Mesenchymal stem cell (in vitro differentiated cells and primary cell): ENCODE measurements around the gene NPAS2.

Experiments used
- DNase-seq: peaks from one replicate; pipeline ENCODE4 v3.0.0-alpha.2; 2013
- H2AFZ ChIP-seq: one replicate; pipeline ENCODE4 v1.6.1; 2013; ENCODE audit warnings: low read depth, mild to moderate bottlenecking, control low read depth, inconsistent platforms, low read length, moderate library complexity
- H2AK5ac ChIP-seq: 2 replicates; pipeline ENCODE4 v1.6.1; 2013; ENCODE audit warnings: low read length, moderate library complexity, mild to moderate bottlenecking, inconsistent platforms; ENCODE audit not compliant: severe bottlenecking
- H2BK120ac ChIP-seq: one replicate; pipeline ENCODE4 v1.6.1; 2013; ENCODE audit warnings: low read depth, mild to moderate bottlenecking, inconsistent platforms, low read length, moderate library complexity
- H2BK12ac ChIP-seq, 2 experiments: one replicate each; pipeline ENCODE4 v1.6.1; 2013; ENCODE audit warnings: inconsistent platforms in 2 of 2, low read length in 2 of 2, mild to moderate bottlenecking in 2 of 2, moderate library complexity in 2 of 2, control low read depth in 1 of 2
- H2BK15ac ChIP-seq: one replicate; pipeline ENCODE4 v1.6.1; 2013; ENCODE audit warnings: mild to moderate bottlenecking, low read depth, inconsistent platforms; ENCODE audit not compliant: poor library complexity, severe bottlenecking
- H2BK5ac ChIP-seq: 2 replicates; pipeline ENCODE4 v1.6.1; 2013; ENCODE audit warnings: low read depth, mild to moderate bottlenecking, low read length, control low read depth, inconsistent platforms; ENCODE audit not compliant: poor library complexity, severe bottlenecking
- H3K14ac ChIP-seq, 2 experiments: one replicate each; pipeline ENCODE4 v1.6.1; 2013; ENCODE audit warnings: inconsistent platforms in 2 of 2, low read length in 2 of 2, control low read depth in 1 of 2, mild to moderate bottlenecking in 1 of 2, moderate library complexity in 1 of 2
- H3K18ac ChIP-seq, 2 experiments: one replicate each; pipeline ENCODE4 v1.6.1; 2013; ENCODE audit warnings: inconsistent platforms in 2 of 2, low read length in 2 of 2, control low read depth in 1 of 2, low read depth in 1 of 2, mild to moderate bottlenecking in 1 of 2
- H3K23ac ChIP-seq, 2 experiments: one replicate each; pipeline ENCODE4 v1.6.1; 2013; ENCODE audit warnings: inconsistent platforms in 2 of 2, low read length in 2 of 2, mild to moderate bottlenecking in 2 of 2, moderate library complexity in 2 of 2, control low read depth in 1 of 2
- H3K27ac ChIP-seq: 2 replicates; pipeline ENCODE4 v1.5.1; 2013; ENCODE audit warnings: mild to moderate bottlenecking, moderate library complexity, low read length, control low read depth, inconsistent platforms; ENCODE audit not compliant: poor library complexity, severe bottlenecking
- H3K27me3 ChIP-seq, 2 experiments: 2 replicates each; pipeline versions ENCODE4 v1.6.1 to v1.7.0; 2013; ENCODE audit warnings: low read length in 2 of 2, mild to moderate bottlenecking in 2 of 2, moderate library complexity in 2 of 2, control low read depth in 1 of 2, inconsistent platforms in 1 of 2; ENCODE audit not compliant: control insufficient read depth in 1 of 2, insufficient read depth in 1 of 2
- H3K36me3 ChIP-seq, 2 experiments: 2 replicates each; pipeline versions ENCODE4 v1.6.1 to v1.7.0; 2013; ENCODE audit warnings: low read length in 2 of 2, control low read depth in 1 of 2, inconsistent platforms in 1 of 2, low read depth in 1 of 2, mild to moderate bottlenecking in 1 of 2; ENCODE audit not compliant: insufficient read depth in 2 of 2, control insufficient read depth in 1 of 2
- H3K4ac ChIP-seq, 2 experiments: one replicate each; pipeline ENCODE4 v1.6.1; 2013; ENCODE audit warnings: inconsistent platforms in 2 of 2, low read length in 2 of 2, mild to moderate bottlenecking in 2 of 2, moderate library complexity in 2 of 2, control low read depth in 1 of 2, low read depth in 1 of 2
- H3K4me1 ChIP-seq: 2 replicates; pipeline ENCODE4 v1.6.1; 2013; ENCODE audit warnings: low read depth, low read length, control low read depth; ENCODE audit not compliant: control insufficient read depth, insufficient read depth
- H3K4me2 ChIP-seq: 2 replicates; pipeline ENCODE4 v1.6.1; 2013; ENCODE audit warnings: low read length, mild to moderate bottlenecking, inconsistent platforms; ENCODE audit not compliant: poor library complexity, severe bottlenecking
- H3K4me3 ChIP-seq, 2 experiments: 2 replicates each; pipeline versions ENCODE4 v1.5.1 to v1.7.0; 2013; ENCODE audit warnings: low read length in 2 of 2, mild to moderate bottlenecking in 2 of 2, control low read depth in 1 of 2, low read depth in 1 of 2; ENCODE audit not compliant: insufficient read depth in 1 of 2
- H3K79me1 ChIP-seq: replicated peaks from 2 replicates; pipeline ENCODE4 v1.6.1; 2013; ENCODE audit warnings: mild to moderate bottlenecking, control low read depth, low read length, inconsistent platforms; ENCODE audit not compliant: poor library complexity, severe bottlenecking
- H3K9ac ChIP-seq: 2 replicates; pipeline ENCODE4 v1.7.0; 2013; ENCODE audit warnings: mild to moderate bottlenecking, low read length, moderate library complexity
- H3K9me3 ChIP-seq: 2 replicates; pipeline ENCODE4 v1.7.0; 2013; ENCODE audit warnings: mild to moderate bottlenecking, low read length; ENCODE audit not compliant: control insufficient read depth
- H4K8ac ChIP-seq: one replicate; pipeline ENCODE4 v1.6.1; 2013; ENCODE audit warnings: inconsistent platforms, mild to moderate bottlenecking, low read length, moderate library complexity
- H4K91ac ChIP-seq: one replicate; pipeline ENCODE4 v1.6.1; 2013; ENCODE audit warnings: mild to moderate bottlenecking, low read length, inconsistent platforms
- WGBS: methylation state at CpG from one replicate; pipeline ENCODE4 v1.1.7; 2013; ENCODE audit warnings: mixed read lengths; 5-methylcytosine and 5-hydroxymethylcytosine counted together

The NPAS2 gene

DNA sequence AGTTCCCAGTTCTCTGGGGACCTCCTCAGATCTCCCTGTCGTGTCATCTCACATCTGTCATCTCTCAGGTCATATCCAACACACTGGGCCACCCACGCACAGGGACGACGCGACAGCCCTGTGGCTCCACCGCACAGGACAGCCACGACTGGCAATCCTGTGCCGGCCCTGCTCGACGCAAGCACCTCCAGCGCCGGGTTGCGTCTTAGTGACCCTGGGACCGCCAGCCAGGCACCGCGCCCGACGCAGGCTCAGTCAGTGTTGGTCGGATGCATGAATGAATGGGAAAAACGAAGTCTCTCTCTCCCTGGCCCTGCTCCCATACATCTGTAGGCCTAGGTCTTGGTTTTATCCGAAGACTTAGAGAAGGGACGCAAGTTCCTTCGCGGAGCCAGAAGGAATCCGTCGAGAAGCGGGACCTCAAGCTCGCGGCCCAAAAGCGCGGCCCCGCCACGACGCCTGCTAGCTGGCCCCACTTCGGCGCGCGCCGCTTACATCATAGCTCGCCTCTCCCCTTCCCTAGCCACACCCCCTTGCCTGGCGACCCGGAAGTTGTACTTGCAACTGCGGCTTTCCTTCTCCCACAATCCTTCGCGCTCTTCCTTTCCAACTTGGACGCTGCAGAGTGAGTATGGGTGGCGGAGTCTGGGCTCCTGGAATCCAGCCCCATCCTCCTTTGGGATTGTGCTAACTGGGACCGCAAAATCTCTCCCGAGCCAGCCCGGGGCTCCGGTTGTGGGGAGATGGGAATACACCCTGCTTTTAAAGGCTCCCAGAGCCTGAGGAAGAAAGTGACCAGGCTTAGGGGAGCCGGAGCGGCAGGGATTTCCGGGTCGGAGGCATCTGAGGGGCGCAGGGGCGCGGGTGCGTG, 182.0 kb downstream of the NPAS2 start, which contains the start of gene RPL31:
RPL31 (plus strand) TSS at position 599 of the 871 bp plus-strand sequence. CDS start 413 bp downstream, outside the sequence.
- DNase-seq, result peak; percentile 97
- H3K4ac ChIP-seq, result peak within 1 kb of the TSS; percentile 57 to 96
- peak within 1 kb of the TSS; percentile 9 to 29 for H2BK12ac ChIP-seq
- peak within 1 kb of the TSS; percentile 100 for H4K8ac ChIP-seq
- peak within 1 kb of the TSS; percentile 54 for H2BK120ac ChIP-seq
- H3K18ac ChIP-seq, result peak within 1 kb of the TSS; percentile 93 to 98
- H3K79me1 ChIP-seq, result peaks cover 4% of the 10 kb centered on the region
- peak within 1 kb of the TSS; percentile 92 for H4K91ac ChIP-seq
- H3K27me3 ChIP-seq, result no peaks in the 10 kb centered on the region
- H2BK15ac ChIP-seq, result peak within 1 kb of the TSS; percentile 55
- peak within 1 kb of the TSS; percentile 95 for H3K27ac ChIP-seq
- peak within 1 kb of the TSS; percentile 89 for H2BK5ac ChIP-seq
- no peaks in the 10 kb centered on the region for H3K9me3 ChIP-seq
- peak within 1 kb of the TSS; percentile 50 for H2AK5ac ChIP-seq
- H3K9ac ChIP-seq, result peak within 1 kb of the TSS; percentile 99
- 6% methylated on average over 48 of the region's 59 CpGs for WGBS
- H2AFZ ChIP-seq, result peak within 1 kb of the TSS; percentile 97
- peaks cover 14 to 38% of the 10 kb centered on the region in 2 experiments for H3K36me3 ChIP-seq
- peak within 1 kb of the TSS; percentile 45 to 81 for H3K23ac ChIP-seq
- peak within 1 kb of the TSS; percentile 84 to 98 for H3K4me3 ChIP-seq
- H3K4me1 ChIP-seq, result peaks cover 16% of the 10 kb centered on the region
- peak within 1 kb of the TSS; percentile 46 to 77 for H3K14ac ChIP-seq
- peak within 1 kb of the TSS; percentile 63 for H3K4me2 ChIP-seq

DNA sequence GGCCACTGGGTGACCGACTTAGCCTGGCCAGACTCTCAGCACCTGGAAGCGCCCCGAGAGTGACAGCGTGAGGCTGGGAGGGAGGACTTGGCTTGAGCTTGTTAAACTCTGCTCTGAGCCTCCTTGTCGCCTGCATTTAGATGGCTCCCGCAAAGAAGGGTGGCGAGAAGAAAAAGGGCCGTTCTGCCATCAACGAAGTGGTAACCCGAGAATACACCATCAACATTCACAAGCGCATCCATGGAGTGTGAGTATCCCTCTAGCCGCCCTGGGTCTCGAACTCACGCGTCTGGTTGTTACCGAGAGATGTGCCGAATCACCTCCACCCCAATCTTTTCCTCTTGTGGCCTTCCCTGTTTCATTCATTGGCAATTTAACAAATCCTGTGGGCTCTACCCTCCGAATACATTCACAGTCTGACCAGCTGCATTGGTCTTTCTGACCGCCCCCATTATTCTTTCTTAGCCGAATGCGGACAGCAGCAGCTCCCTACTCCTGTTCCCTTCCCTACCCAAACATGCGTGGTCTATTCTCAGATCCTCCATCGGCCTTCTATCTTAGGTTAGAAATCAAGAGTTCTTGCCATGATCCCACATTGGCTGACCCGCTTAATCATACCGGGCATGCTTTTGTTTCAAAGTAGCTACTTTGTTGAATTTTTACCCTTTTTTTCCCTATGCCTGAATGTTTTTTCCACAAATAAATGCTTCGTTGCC, 182.8 kb downstream of the NPAS2 start:
- Histone ChIP-seq H2BK15ac (no peak overlapping the region), H3K9me3 (no peaks in the 10 kb centered on the region), H3K79me1 (peaks cover 4% of the 10 kb centered on the region), H3K4me1 (peaks cover 17% of the 10 kb centered on the region), H2BK120ac (peak overlapping the region; percentile 54), H3K4me3 (peak overlapping the region; percentile 84 to 98), H3K9ac (peak overlapping the region; percentile 99), H3K27me3 (no peaks in the 10 kb centered on the region), H3K23ac (peak overlapping the region in 1 of 2 experiments; percentile 45), H3K4ac (peak overlapping the region; percentile 27 to 94), H2AFZ (no peak overlapping the region), H2AK5ac (peak overlapping the region; percentile 33), H3K14ac (peak overlapping the region; percentile 46 to 77), H4K91ac (peak overlapping the region; percentile 78), H3K36me3 (peaks cover 19 to 46% of the 10 kb centered on the region in 2 experiments), H3K4me2 (peak overlapping the region; percentile 63), H2BK12ac (no peak overlapping the region), H4K8ac (peak overlapping the region; percentile 96), H3K27ac (peak overlapping the region; percentile 95), H3K18ac (peak overlapping the region; percentile 34 to 60), H2BK5ac (peak overlapping the region; percentile 89)
- under 1% methylated on average over 26 of the region's 26 CpGs for WGBS
- DNase-seq, result peak; percentile 42

DNA sequence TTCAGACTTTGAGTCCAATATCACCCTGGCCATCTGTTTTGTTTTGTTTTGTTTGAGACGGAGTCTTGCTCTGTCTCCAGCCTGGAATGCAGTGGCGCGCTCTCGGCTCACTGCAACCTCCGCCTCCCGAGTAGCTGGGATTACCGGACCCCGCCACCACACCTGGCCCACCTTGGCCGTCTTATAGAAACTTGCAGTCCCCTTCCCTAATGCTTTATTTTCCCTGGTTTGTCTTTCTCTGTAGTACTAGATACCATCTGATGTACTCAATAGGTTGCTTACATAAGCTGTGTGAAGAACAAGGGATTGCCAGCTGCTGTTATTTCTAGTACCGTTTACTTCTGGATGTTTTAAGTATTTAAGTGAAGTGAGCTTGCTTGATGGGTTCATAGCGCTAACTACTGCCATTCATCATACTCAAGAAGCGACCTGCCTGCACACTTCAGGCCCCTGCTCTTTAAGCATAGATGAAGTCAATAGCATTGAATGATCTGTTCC, 183.4 kb downstream of the NPAS2 start:
- no peak overlapping the region for H2BK15ac ChIP-seq
- H4K91ac ChIP-seq, result no peak overlapping the region
- no peak overlapping the region for H3K27ac ChIP-seq
- 3% methylated on average over 7 of the region's 12 CpGs for WGBS
- peak; percentile 49 for DNase-seq
- H3K27me3 ChIP-seq, result no peaks in the 10 kb centered on the region
- H2BK5ac ChIP-seq, result no peak overlapping the region
- peak overlapping the region; percentile 99 for H3K9ac ChIP-seq
- H3K79me1 ChIP-seq, result peaks cover 4% of the 10 kb centered on the region
- no peak overlapping the region for H2AFZ ChIP-seq
- no peak overlapping the region for H4K8ac ChIP-seq
- no peak overlapping the region for H2BK120ac ChIP-seq
- H3K4ac ChIP-seq, result no peak overlapping the region
- H3K4me1 ChIP-seq, result peaks cover 17% of the 10 kb centered on the region
- no peak overlapping the region for H3K23ac ChIP-seq
- peaks cover 24 to 52% of the 10 kb centered on the region in 2 experiments for H3K36me3 ChIP-seq
- no peak overlapping the region for H2BK12ac ChIP-seq
- peak overlapping the region; percentile 42 to 98 for H3K4me3 ChIP-seq
- H2AK5ac ChIP-seq, result no peak overlapping the region
- peak overlapping the region; percentile 63 for H3K4me2 ChIP-seq
- H3K18ac ChIP-seq, result no peak overlapping the region
- no peak overlapping the region for H3K14ac ChIP-seq
- H3K9me3 ChIP-seq, result no peaks in the 10 kb centered on the region
